ENCODE results near the gene TENM4. TPM values are rescaled to one million over a fixed set of nuclear protein-coding genes. Genes with fewer than 3 reads are reported as not detected.
A peak's percentile ranks its signal among the peaks of the same experiment; 100 is the strongest.

TENM4 gene
- polyA plus RNA-seq, 1 donor from 2014 or later = 16.8 TPM

DNA sequence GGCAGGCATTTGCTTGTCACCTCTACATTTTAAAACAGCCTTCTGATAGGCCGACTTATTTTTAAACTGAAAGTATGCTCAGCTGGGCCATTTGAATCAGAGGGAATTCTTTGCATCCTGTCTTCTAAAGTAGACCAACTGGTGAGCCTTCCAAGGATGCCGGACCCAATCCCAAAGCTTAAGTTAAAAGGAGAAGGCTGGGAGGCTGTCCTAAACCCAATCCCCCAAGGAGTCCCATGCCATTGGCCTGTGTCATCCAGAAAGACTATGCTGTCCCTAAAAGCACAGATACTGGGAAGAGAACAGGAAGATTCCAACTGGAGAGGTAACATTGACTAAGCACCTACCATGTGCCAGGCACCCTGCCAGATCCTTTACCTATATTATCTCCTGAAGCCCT, 18.0 kb downstream of the TENM4 start:
- H4K20me1 ChIP-seq (ENCODE audit: insufficient read depth) = no peaks in the 10 kb centered on the region
- H3K9me3 ChIP-seq (ENCODE audit: low read length) = no peaks in the 10 kb centered on the region
- no peak overlapping the region for H2AFZ ChIP-seq (ENCODE audit: low read depth, low read length)
- no peaks in the 10 kb centered on the region for H3F3A ChIP-seq (ENCODE audit: insufficient read depth, low read length, poor library complexity, severe bottlenecking)
- H3K4me2 ChIP-seq (ENCODE audit: low read length) = no peak overlapping the region
- peaks cover 49% of the 10 kb centered on the region for H3K79me2 ChIP-seq (replicated peaks; ENCODE audit: insufficient read depth, low read length)
- H3K27ac ChIP-seq (ENCODE audit: low read length) = no peak overlapping the region
- H3K4me3 ChIP-seq (ENCODE audit: low read length) = no peak overlapping the region
- no peaks in the 10 kb centered on the region for H3K27me3 ChIP-seq (ENCODE audit: insufficient read depth, low read depth, low read length)
- no peaks in the 10 kb centered on the region for H3K9me2 ChIP-seq (ENCODE audit: insufficient read depth, low read length)
- no peak overlapping the region for H3K9ac ChIP-seq (ENCODE audit: low read length)
- H3K36me3 ChIP-seq (ENCODE audit: insufficient read depth, low read length) = no peaks in the 10 kb centered on the region
- TF ChIP-seq, protein P1, sequence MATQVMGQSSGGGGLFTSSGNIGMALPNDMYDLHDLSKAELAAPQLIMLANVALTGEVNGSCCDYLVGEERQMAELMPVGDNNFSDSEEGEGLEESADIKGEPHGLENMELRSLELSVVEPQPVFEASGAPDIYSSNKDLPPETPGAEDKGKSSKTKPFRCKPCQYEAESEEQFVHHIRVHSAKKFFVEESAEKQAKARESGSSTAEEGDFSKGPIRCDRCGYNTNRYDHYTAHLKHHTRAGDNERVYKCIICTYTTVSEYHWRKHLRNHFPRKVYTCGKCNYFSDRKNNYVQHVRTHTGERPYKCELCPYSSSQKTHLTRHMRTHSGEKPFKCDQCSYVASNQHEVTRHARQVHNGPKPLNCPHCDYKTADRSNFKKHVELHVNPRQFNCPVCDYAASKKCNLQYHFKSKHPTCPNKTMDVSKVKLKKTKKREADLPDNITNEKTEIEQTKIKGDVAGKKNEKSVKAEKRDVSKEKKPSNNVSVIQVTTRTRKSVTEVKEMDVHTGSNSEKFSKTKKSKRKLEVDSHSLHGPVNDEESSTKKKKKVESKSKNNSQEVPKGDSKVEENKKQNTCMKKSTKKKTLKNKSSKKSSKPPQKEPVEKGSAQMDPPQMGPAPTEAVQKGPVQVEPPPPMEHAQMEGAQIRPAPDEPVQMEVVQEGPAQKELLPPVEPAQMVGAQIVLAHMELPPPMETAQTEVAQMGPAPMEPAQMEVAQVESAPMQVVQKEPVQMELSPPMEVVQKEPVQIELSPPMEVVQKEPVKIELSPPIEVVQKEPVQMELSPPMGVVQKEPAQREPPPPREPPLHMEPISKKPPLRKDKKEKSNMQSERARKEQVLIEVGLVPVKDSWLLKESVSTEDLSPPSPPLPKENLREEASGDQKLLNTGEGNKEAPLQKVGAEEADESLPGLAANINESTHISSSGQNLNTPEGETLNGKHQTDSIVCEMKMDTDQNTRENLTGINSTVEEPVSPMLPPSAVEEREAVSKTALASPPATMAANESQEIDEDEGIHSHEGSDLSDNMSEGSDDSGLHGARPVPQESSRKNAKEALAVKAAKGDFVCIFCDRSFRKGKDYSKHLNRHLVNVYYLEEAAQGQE (IDR thresholded peaks at IDR 0.05; ENCODE audit: borderline replicate concordance) = no peak
- TF ChIP-seq CTCF (IDR thresholded peaks at IDR 0.05; ENCODE audit: poor library complexity, severe bottlenecking) (no peak), POLR2AphosphoS5 (IDR thresholded peaks at IDR 0.05) (no peak), EP300 (conservative IDR thresholded peaks at IDR 0.05; ENCODE audit: poor library complexity, severe bottlenecking) (no peak), RAD21 (conservative IDR thresholded peaks at IDR 0.05) (no peak), MXI1 (conservative IDR thresholded peaks at IDR 0.05; ENCODE audit: poor library complexity, severe bottlenecking) (no peak), TAF1 (IDR thresholded peaks at IDR 0.05; ENCODE audit: low read depth) (no peak), SMC3 (conservative IDR thresholded peaks at IDR 0.05; ENCODE audit: poor library complexity) (no peak), EZH2 (IDR thresholded peaks at IDR 0.05; ENCODE audit: borderline replicate concordance, insufficient read depth, low read length, poor library complexity, severe bottlenecking) (no peak)

- Histone ChIP-seq H3K9ac (ENCODE audit: low read length) (no peak overlapping the region), H3F3A (ENCODE audit: insufficient read depth, low read length, poor library complexity, severe bottlenecking) (no peaks in the 10 kb centered on the region), H3K27ac (ENCODE audit: low read length) (no peak overlapping the region), H3K9me3 (ENCODE audit: low read length) (no peaks in the 10 kb centered on the region), H3K27me3 (ENCODE audit: insufficient read depth, low read depth, low read length) (no peaks in the 10 kb centered on the region), H4K20me1 (ENCODE audit: insufficient read depth) (no peaks in the 10 kb centered on the region), H2AFZ (ENCODE audit: low read depth, low read length) (no peak overlapping the region), H3K36me3 (ENCODE audit: insufficient read depth, low read length) (no peaks in the 10 kb centered on the region), H3K9me2 (ENCODE audit: insufficient read depth, low read length) (no peaks in the 10 kb centered on the region), H3K4me2 (ENCODE audit: low read length) (no peak overlapping the region), H3K4me3 (ENCODE audit: low read length) (peak overlapping the region; percentile 22), H3K79me2 (replicated peaks; ENCODE audit: insufficient read depth, low read length) (peaks cover 39% of the 10 kb centered on the region)
- TF ChIP-seq CTCF (IDR thresholded peaks at IDR 0.05; ENCODE audit: poor library complexity, severe bottlenecking) (no peak), MXI1 (conservative IDR thresholded peaks at IDR 0.05; ENCODE audit: poor library complexity, severe bottlenecking) (no peak), EP300 (conservative IDR thresholded peaks at IDR 0.05; ENCODE audit: poor library complexity, severe bottlenecking) (no peak), EZH2 (IDR thresholded peaks at IDR 0.05; ENCODE audit: borderline replicate concordance, insufficient read depth, low read length, poor library complexity, severe bottlenecking) (no peak), TAF1 (IDR thresholded peaks at IDR 0.05; ENCODE audit: low read depth) (no peak), POLR2AphosphoS5 (IDR thresholded peaks at IDR 0.05) (no peak), SMC3 (conservative IDR thresholded peaks at IDR 0.05; ENCODE audit: poor library complexity) (no peak), RAD21 (conservative IDR thresholded peaks at IDR 0.05) (no peak)
- TF ChIP-seq, protein P1 (IDR thresholded peaks at IDR 0.05; ENCODE audit: borderline replicate concordance) = no peak
These were observed 19.0 kb downstream of the TENM4 start for GRCh38 chr11:79421820-79422219.
